DND-41 (cell line): Measurements from ENCODE around the gene GORASP1.
"Not testable (repeated sequence)": the region's sequence is repeated elsewhere in the genome, so short reads cannot be mapped to it uniquely, and the experiment has no call there.

ENCODE experiments used
- ATAC-seq: fragments of 200-7000 bp; cut with Tn5 transposase; 3 replicates; pipeline ENCODE4 v1.9.1; 2021; ENCODE audit warnings: low read depth; ENCODE audit not compliant: insufficient read depth
- DNase-seq: peaks from one replicate; pipeline ENCODE4 v3.0.0-alpha.2; 2020
- H2AFZ ChIP-seq: 2 replicates; pipeline ENCODE4 v1.6.0; 2012; ENCODE audit warnings: low read depth, low read length
- H3K27ac ChIP-seq: 2 replicates; pipeline ENCODE4 v1.5.1; 2012; ENCODE audit warnings: low read length, inconsistent platforms
- H3K27me3 ChIP-seq: fragments of 200-600 bp; sonication (generic); 2 replicates; pipeline ENCODE4 v1.6.0; 2012; ENCODE audit warnings: low read length, mild to moderate bottlenecking, inconsistent platforms; ENCODE audit not compliant: insufficient read depth, poor library complexity
- H3K36me3 ChIP-seq: 2 replicates; pipeline ENCODE4 v1.5.1; 2012; ENCODE audit warnings: low read length, inconsistent platforms; ENCODE audit not compliant: insufficient read depth
- H3K4me1 ChIP-seq: 2 replicates; pipeline ENCODE4 v1.5.1; 2012; ENCODE audit warnings: mild to moderate bottlenecking, low read length; ENCODE audit not compliant: insufficient read depth
- H3K4me2 ChIP-seq: 2 replicates; pipeline ENCODE4 v1.6.0; 2012; ENCODE audit warnings: mild to moderate bottlenecking, moderate library complexity, low read length, inconsistent platforms; ENCODE audit not compliant: insufficient read depth
- H3K4me3 ChIP-seq, 2 experiments: fragments of 200-600 bp in 1 of 2; shearing (Covaris generic) in 1 of 2; 2 replicates each; pipeline ENCODE4 v1.5.1; 2012 to 2016; ENCODE audit warnings: inconsistent platforms in 2 of 2, low read length in 2 of 2, mild to moderate bottlenecking in 2 of 2, low read depth in 1 of 2, moderate library complexity in 1 of 2
- H3K79me2 ChIP-seq: 2 replicates; pipeline ENCODE4 v1.6.0; 2012; ENCODE audit warnings: low read length, inconsistent platforms; ENCODE audit not compliant: insufficient read depth
- H3K9ac ChIP-seq: 2 replicates; pipeline ENCODE4 v1.6.0; 2012; ENCODE audit warnings: low read depth, mild to moderate bottlenecking, inconsistent platforms, low read length, moderate library complexity
- H3K9me3 ChIP-seq: 2 replicates; pipeline ENCODE4 v1.5.1; 2012; ENCODE audit warnings: low read length, moderate library complexity, mild to moderate bottlenecking, inconsistent platforms; ENCODE audit not compliant: insufficient read depth, severe bottlenecking
- H4K20me1 ChIP-seq: 2 replicates; pipeline ENCODE4 v1.6.0; 2012; ENCODE audit warnings: low read length; ENCODE audit not compliant: insufficient read depth
- CTCF ChIP-seq: IDR thresholded peaks from 2 replicates; pipeline ENCODE4 v1.5.1; 2012; ENCODE audit warnings: borderline replicate concordance, low read length, moderate library complexity, mild to moderate bottlenecking; ENCODE audit not compliant: poor library complexity, severe bottlenecking; ENCODE audit errors: extremely low read depth
- EZH2 ChIP-seq: IDR thresholded peaks from 3 replicates; pipeline ENCODE4 v1.6.1; 2012; ENCODE audit warnings: borderline replicate concordance, low read depth, mild to moderate bottlenecking, moderate library complexity, low read length, inconsistent platforms; ENCODE audit not compliant: severe bottlenecking

GORASP1 gene

GRCh38 chr3:39062180-39062579, 45.2 kb downstream of the GORASP1 start:
- Histone ChIP-seq H3K36me3 (peaks cover 14% of the 10 kb centered on the region), H4K20me1 (no peaks in the 10 kb centered on the region; the same call in 1 of the 2 replicates), H2AFZ (no peak overlapping the region), H3K4me1 (no peaks in the 10 kb centered on the region), H3K27ac (no peak overlapping the region), H3K9me3 (no peaks in the 10 kb centered on the region), H3K9ac (no peak overlapping the region), H3K4me3 (no peak overlapping the region), H3K27me3 (no peaks in the 10 kb centered on the region), H3K79me2 (peaks cover 56% of the 10 kb centered on the region), H3K4me2 (no peak overlapping the region)
- DNase-seq (no peak), ATAC-seq (no peak)
- no peak for TF ChIP-seq EZH2
- TF ChIP-seq CTCF: no peak

- H3K79me2 ChIP-seq: peaks cover 65% of the 10 kb centered on the region
- not testable (repeated sequence) for DNase-seq
Observed at GRCh38 chr3:39061228-39061627, 46.2 kb downstream of the GORASP1 start.

GRCh38 chr3:39056151-39056550, 51.3 kb downstream of the GORASP1 start:
- no peaks in the 10 kb centered on the region for H3K9me3 ChIP-seq
- H3K27me3 ChIP-seq: no peaks in the 10 kb centered on the region
- no peak overlapping the region for H3K4me2 ChIP-seq
- DNase-seq (no peak), ATAC-seq (no peak)
- H3K9ac ChIP-seq: no peak overlapping the region
- H3K27ac ChIP-seq: no peak overlapping the region
- peaks cover 21% of the 10 kb centered on the region for H3K4me1 ChIP-seq
- peaks cover 5% of the 10 kb centered on the region; the same call in 1 of the 2 replicates for H4K20me1 ChIP-seq
- H3K4me3 ChIP-seq: no peak overlapping the region
- no peak overlapping the region for H2AFZ ChIP-seq
- TF ChIP-seq CTCF: no peak
- TF ChIP-seq EZH2: no peak
- H3K79me2 ChIP-seq: peaks cover 82% of the 10 kb centered on the region
- H3K36me3 ChIP-seq: no peaks in the 10 kb centered on the region

More at GRCh38 chr3:39061228-39061627, 46.2 kb downstream of the GORASP1 start:
- H3K4me2 ChIP-seq, H3K36me3 ChIP-seq, H2AFZ ChIP-seq, H3K9ac ChIP-seq, H3K9me3 ChIP-seq, H3K27me3 ChIP-seq, H4K20me1 ChIP-seq, H3K4me1 ChIP-seq, H3K4me3 ChIP-seq, H3K27ac ChIP-seq, ATAC-seq: not testable (repeated sequence)

- Histone ChIP-seq H3K4me2 (peak overlapping the region; percentile 82), H3K9me3 (no peaks in the 10 kb centered on the region)
- TF ChIP-seq CTCF (no peak), EZH2 (no peak)
Observed at GRCh38 chr3:39053696-39054095, 53.7 kb downstream of the GORASP1 start.

More at GRCh38 chr3:39053696-39054095, 53.7 kb downstream of the GORASP1 start:
- H3K27ac ChIP-seq: no peak overlapping the region
- DNase-seq: no peak
- H3K4me1 ChIP-seq: peaks cover 23% of the 10 kb centered on the region
- no peaks in the 10 kb centered on the region for H3K36me3 ChIP-seq
- no peak overlapping the region for H2AFZ ChIP-seq
- peaks cover 5% of the 10 kb centered on the region; the same call in 1 of the 2 replicates for H4K20me1 ChIP-seq
- ATAC-seq: no peak
- no peaks in the 10 kb centered on the region for H3K27me3 ChIP-seq
- peaks cover 64% of the 10 kb centered on the region for H3K79me2 ChIP-seq
- H3K9ac ChIP-seq: 0 out of 2 replicates have a peak overlapping the region, but pooled peaks have one; percentile 75
- no peak overlapping the region; a peak in 1 of 4 replicates for H3K4me3 ChIP-seq
